ENCODE results near the gene MYCN.

- no peak for TF ChIP-seq CTCF (IDR thresholded peaks at IDR 0.05)
- no peak for TF ChIP-seq EP300 (IDR thresholded peaks at IDR 0.05)
These were observed 2.2 kb upstream of the MYCN start for GRCh38 chr2:15937882-15938802.
